Hematopoietic multipotent progenitor cell treated with erythropoietin and hydrocortisone succinate and interleukin-3 and kit ligand, for 4 days (in vitro differentiated cells): ENCODE results near the gene PPM1L.
A peak's percentile ranks its signal among the peaks of the same experiment; 100 is the strongest.

Source experiments
- DNase-seq: peaks from one replicate; pipeline ENCODE4 v3.0.0-alpha.2; 2015

The PPM1L gene

GRCh38 chr3:160810362-160811236 is 54.6 kb downstream of the PPM1L start:
- no peak for DNase-seq

- no peak for DNase-seq
These were observed 55.2 kb downstream of the PPM1L start for GRCh38 chr3:160811237-160811548.

GRCh38 chr3:160812304-160812703 is 56.3 kb downstream of the PPM1L start:
- DNase-seq = no peak

- DNase-seq = no peak
These were observed 59.2 kb downstream of the PPM1L start for GRCh38 chr3:160815280-160815679.

DNA sequence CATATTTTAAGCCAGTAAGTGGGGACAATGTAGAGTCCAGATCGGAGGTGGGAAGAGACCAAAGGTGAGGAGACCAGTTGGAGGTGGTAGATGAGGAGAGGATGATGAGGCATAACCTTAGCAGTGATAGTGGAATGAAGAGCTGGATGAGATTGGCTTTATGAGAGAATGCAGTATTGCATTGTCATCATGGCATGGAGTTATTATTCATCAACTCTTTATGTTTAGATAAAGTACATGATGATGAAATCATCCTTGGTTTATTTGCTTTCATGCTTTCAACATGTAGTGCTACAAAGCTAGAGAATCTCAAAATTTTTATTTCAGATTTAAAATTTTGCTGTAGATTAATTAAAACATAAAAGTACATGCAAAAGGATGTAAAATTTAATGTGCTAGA is 64.0 kb downstream of the PPM1L start:
- no peak for DNase-seq

GRCh38 chr3:160820430-160820829 is 64.4 kb downstream of the PPM1L start:
- no peak for DNase-seq

- DNase-seq = peak; percentile 24
These were observed 66.9 kb downstream of the PPM1L start for GRCh38 chr3:160822936-160823335.

DNA sequence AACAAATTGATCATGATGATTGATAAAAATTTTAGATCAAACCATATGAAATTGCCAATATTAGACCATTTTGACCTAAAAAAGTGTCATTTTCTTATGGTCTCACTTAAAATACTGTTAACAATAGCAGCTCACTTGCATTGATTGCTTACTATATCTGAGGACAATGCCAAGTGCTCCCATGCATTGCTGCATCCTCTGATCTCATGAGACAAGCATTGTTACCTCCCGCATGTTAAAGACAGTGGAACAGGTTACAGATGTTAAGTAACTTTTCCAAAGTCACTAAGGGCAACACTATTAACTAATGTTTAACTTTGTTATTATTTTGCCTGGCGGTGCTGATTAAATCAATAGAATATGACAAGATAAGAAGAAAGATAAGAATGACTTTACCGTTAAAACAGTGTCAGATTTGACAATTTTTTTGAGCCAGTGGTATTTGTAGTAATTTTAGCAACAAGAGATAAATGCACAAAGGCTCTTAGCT is 69.3 kb downstream of the PPM1L start:
- no peak for DNase-seq

DNA sequence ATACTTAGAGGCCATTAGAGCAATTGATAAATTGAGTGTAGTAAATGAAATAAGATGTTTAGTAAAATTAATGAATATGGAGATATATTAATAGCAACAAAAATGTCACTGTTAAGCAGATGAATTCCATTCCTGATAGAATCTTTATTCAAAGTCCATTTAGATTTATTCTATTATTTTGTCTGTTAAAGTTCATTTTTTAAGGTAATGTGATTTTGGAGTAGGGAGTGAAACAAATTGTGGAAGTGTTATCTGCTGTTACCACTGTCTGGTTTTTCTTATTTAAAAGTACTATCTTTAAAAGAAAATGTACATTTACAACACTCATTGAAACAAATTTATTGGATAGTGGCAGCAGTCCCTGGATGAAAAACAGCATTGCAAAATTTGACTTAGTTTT is 70.4 kb downstream of the PPM1L start:
- no peak for DNase-seq

DNA sequence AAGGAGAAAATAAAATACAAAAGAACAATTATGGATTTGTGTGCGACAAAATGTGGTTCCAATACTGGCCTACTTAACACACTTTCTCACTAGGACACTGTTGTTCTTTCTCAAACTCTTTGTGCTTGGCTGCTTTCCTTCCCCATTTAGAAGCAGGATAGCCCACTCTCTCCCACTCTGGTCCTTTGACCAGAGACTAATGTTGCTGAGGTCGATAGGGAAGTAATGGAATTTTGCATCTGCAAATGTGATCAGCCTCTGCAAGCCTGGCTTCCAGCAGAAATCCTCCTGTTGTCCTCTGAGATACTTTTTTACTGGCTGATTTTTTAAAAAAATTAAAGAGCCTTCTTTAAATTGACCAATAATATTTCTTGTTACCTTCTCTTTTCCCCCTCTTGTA is 71.0 kb downstream of the PPM1L start:
- no peak for DNase-seq

DNA sequence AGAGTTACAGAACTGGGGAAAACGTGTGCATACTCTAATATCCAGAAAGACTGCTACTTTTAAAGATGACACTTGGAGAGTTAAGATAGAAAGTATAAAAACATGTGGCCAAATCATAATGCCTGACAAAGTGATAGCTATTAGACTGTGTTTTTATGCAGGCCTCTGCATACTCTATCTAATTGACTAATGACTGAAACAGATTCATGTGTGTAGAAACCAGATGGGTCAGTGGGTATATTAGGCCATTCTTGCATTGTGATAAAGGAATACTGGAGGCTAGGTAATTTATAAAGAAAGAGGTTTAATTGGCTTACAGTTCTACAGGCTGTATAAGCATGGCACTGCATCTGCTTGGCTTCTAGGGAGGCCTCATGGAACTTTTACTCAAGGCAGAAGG is 71.5 kb downstream of the PPM1L start:
- DNase-seq = no peak

DNA sequence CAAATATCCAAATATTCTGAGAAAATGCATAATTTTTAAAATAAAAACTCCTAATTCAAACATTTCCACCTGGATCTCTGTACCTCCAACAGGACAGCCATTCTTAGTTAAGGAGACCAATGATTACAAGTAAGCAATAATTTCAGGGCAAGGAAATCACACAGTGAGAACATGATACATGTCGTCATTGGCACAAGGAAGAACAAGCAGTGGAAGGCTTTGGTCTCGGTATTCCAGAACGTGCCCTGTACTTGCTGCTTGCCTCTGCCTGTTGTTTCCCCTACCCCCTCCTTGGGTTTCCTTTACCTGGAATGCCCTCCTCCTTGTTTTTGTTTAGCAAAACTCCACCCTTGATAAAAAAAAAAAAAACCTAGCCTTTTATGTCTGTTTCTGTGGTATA is 72.8 kb downstream of the PPM1L start:
- no peak for DNase-seq

DNA sequence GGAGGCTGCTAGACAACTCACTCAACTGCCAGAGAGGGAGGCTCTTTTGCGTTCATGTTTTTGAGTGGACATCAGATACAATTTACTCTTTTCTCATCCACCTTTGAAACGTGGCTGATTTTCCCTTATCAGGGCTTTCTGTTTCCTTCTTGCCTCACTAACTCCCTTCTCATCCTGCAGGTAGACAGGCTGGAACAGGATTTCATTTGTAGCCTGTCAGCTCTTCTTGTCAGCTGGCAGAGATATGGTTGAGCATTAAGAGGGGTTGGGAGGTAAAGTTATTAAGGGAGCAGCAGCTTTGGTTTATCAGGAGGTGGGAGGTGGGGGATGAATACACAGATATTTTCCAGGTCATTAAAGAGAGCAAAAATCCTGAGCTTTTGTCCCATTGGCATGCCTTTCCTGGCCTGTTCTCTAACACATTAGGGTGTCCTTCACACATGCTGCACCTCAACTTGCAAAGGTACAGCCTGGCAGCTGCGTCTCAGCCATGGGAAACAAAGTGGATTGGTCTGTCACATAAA is 73.5 kb downstream of the PPM1L start:
- no peak for DNase-seq

DNA sequence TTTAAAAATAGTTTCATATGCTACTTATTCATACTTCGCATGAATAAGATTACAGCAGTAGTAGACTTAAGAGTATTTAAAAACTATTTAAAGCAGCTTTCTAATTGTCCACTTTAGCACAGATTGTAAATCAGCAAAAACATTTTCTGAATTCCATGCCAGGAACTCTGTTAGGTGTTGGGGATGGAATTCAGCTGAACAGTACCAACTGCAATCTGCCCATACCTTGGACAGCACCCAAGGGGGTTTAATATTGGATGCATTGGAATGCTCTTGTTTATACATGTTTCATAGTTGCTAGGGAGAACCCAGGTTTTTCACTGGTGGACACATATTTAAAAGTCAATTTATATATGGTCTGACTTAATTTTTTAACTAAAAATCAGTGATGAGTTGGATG is 74.8 kb downstream of the PPM1L start:
- peak; percentile 17 for DNase-seq

- no peak for DNase-seq
These were observed 75.4 kb downstream of the PPM1L start for GRCh38 chr3:160831401-160831800.

DNA sequence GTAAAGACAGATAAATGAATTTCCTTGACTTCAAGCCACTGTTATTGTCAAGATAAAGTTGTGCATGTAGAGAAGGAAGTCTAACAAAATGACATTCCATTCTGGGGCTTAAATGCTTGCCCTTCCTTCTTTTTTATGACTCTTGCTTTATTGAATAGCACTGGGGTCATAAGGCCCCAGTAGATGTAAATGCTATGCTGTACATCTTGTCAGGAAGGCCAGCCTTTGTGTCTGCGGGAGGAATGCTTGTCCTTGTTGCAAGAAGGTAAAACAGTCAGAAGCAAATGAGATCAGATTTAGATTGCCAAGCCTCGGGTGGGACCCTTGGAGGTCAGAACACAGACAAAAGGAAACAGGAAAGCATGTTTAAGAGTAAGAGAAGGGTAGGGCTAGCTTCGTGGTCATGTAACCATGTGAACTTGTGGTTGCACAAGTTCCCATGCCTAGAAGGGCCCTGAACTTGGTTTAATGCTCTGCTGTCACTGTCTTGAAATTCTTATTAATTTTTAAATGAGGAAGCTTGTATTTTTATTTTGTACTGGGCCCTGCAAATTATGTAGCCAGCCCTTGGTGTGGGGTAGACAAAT is 81.5 kb downstream of the PPM1L start:
- peak; percentile 83 for DNase-seq

DNA sequence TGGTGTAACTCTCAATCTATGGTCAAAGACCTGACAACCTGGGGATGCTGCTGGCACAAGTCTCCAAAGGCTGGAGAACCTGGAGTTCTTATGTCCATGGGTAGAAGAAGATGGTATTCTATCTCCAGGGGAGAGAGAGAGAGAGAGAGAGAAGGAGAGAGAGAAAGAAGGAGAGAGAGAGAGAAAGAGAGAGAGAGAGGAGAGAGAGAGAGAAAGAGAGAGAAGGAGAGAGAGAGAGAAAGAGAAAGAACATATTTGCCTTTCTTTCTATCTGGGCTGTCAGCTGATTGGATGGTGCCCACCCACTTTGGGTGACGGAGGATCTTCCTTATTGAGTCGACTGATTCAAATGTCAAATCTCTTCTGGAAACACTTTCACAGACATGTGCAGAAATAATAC is 84.6 kb downstream of the PPM1L start:
- DNase-seq = no peak

GRCh38 chr3:160841455-160841854 is 85.4 kb downstream of the PPM1L start:
- no peak for DNase-seq

GRCh38 chr3:160842021-160843005 is 86.3 kb downstream of the PPM1L start:
- DNase-seq = no peak

- peak; percentile 19 for DNase-seq
These were observed 95.7 kb downstream of the PPM1L start for GRCh38 chr3:160851629-160852210.

GRCh38 chr3:160852856-160853255 is 96.8 kb downstream of the PPM1L start:
- no peak for DNase-seq

- DNase-seq = no peak
These were observed 100.4 kb downstream of the PPM1L start for GRCh38 chr3:160856450-160856849.
